Heart left ventricle (tissue), 16 donors: ENCODE data around the gene C12orf75. TPM values are rescaled to one million over a fixed set of nuclear protein-coding genes. Genes with fewer than 3 reads are reported as not detected.

Experiments
- ATAC-seq, 4 donors: fragments of 200-7000 bp; cut with Tn5 transposase; one replicate each; pipeline ENCODE4 v1.9.1; 2020 to 2022; ENCODE audit warnings: moderate library complexity in 4 of 4, mild to moderate bottlenecking in 3 of 4, moderate number of reproducible peaks in 1 of 4
- DNase-seq, 5 donors: peaks; one replicate each; pipeline ENCODE4 v3.0.0-alpha.2; 2020
- H3K27ac ChIP-seq, 12 donors: fragments of 200-600 bp; sonication (generic) in 4 of 12; one replicate each; pipeline versions ENCODE4 v1.5.0 to v1.8.0; 2016 to 2022; ENCODE audit warnings: mild to moderate bottlenecking in 2 of 12
- H3K27me3 ChIP-seq, 9 donors: fragments of 200-600 bp; sonication (generic) in 2 of 9; one replicate each; pipeline versions ENCODE4 v1.5.1 to v1.8.0; 2016 to 2022; ENCODE audit warnings: mild to moderate bottlenecking in 3 of 9
- H3K36me3 ChIP-seq, 9 donors: fragments of 200-600 bp; sonication (generic) in 2 of 9; one replicate each; pipeline versions ENCODE4 v1.5.0 to v1.8.0; 2018 to 2022; ENCODE audit warnings: mild to moderate bottlenecking in 2 of 9
- H3K4me1 ChIP-seq, 12 donors: fragments of 200-600 bp; sonication (generic) in 4 of 12; one replicate each; pipeline versions ENCODE4 v1.5.0 to v1.8.0; 2016 to 2022; ENCODE audit warnings: mild to moderate bottlenecking in 3 of 12
- H3K4me3 ChIP-seq, 12 donors: fragments of 200-600 bp; sonication (generic) in 4 of 12; one replicate each; pipeline versions ENCODE4 v1.5.0 to v1.8.0; 2017 to 2022; ENCODE audit warnings: mild to moderate bottlenecking in 9 of 12, moderate library complexity in 4 of 12
- H3K9me3 ChIP-seq, 12 donors: fragments of 200-600 bp; sonication (generic) in 4 of 12; one replicate each; pipeline versions ENCODE4 v1.5.0 to v1.8.0; 2016 to 2022; ENCODE audit warnings: mild to moderate bottlenecking in 1 of 12
- POLR2A ChIP-seq, 2 donors: fragments of 450-650 bp; IDR thresholded peaks; one replicate each; pipeline ENCODE4 v1.6.1; 2017; ENCODE audit warnings: antibody characterized with exemption in 2 of 2, mild to moderate bottlenecking in 2 of 2, moderate library complexity in 2 of 2
- WGBS, 4 donors: extraction: QIAGEN DNeasy Blood & Tissue Kit in 2 of 4; methylation state at CpG; one replicate each; pipeline versions ENCODE4 v1.1.5 to v1.1.7; 2013 to 2018; 5-methylcytosine and 5-hydroxymethylcytosine counted together
- intact Hi-C, 10 donors: fragments of 100-400 bp; cut with DNase I; formaldehyde crosslinking; loops; one replicate each; pipeline versions ENCODE4 v1.11.1 to v1.14.2; 2022
- polyA plus RNA-seq, 2 donors: library from polyadenylated mRNA; stranded (reverse); fragments of 200-250 nt; gene quantifications; one replicate each; pipeline ENCODE4 v1.2.3, GENCODE V29; 2013
- total RNA-seq, 9 donors: library from RNA; depleted of rRNA in 2 of 9; stranded (reverse); fragments of >200 nt in 2 of 9; fragmentation: NEBNext Ultra II Directional in 3 of 9; extraction: Animal tissue kit (Norgen Biotek cat#: 25700) in 3 of 9; gene quantifications; one replicate each; pipeline versions ENCODE4 v1.1.0 to v1.2.4, GENCODE V29; 2016 to 2023
- TF ChIP-seq, protein P1 (sequence below), 12 donors: fragments of 200-600 bp; sonication (generic) in 4 of 12; IDR thresholded peaks; one replicate each; pipeline versions ENCODE4 v1.5.0 to v1.8.0; 2018 to 2022; ENCODE audit warnings: antibody characterized with exemption in 12 of 12, mild to moderate bottlenecking in 5 of 12
- donor health status: ischemic (EF 13 %, LVEDD 7.1; RV severe dilation, severe dysfunction).
- donor health status: healthy with polysubstance abuse.
- donor health status: DM: no; HTN: yes; CAD: no.
- donor health status: DM: no; HTN: no; CAD: no.
- donor health status: ischemic (EF 25% LVEDD 6.9; RV normal size, moderate dysfunction).
- donor health status: ischemic (EF 25% LVEDD 5.7; RV mildly dilated, moderate dysfunction).
- donor health status: healthy.
- donor health status: DM: yes; HTN: yes; CAD: no.
- donor health status: ischemic (EF 35%, LVEDD 5.7; RV mildly dilated, moderate dysfunction).
- donor health status: nonischemic (EF 11% LVEDD 7.7; RV severe dilation, severe dysfunction).
- donor health status: DM: yes; HTN: yes; CAD: no.
- donor health status: PGD.
- donor health status: ischemic (EF 29% LVEDD 5.4; RV normal size, mild dysfunction).
- donor health status: nonischemic (EF 23%, LVEDD 6.1; RV moderate dilation, normal function).

C12orf75 gene
- total and polyA plus RNA-seq, 11 donors: 0.33 to 14.5 (median 1.4) TPM; not detected in 1

DNA sequence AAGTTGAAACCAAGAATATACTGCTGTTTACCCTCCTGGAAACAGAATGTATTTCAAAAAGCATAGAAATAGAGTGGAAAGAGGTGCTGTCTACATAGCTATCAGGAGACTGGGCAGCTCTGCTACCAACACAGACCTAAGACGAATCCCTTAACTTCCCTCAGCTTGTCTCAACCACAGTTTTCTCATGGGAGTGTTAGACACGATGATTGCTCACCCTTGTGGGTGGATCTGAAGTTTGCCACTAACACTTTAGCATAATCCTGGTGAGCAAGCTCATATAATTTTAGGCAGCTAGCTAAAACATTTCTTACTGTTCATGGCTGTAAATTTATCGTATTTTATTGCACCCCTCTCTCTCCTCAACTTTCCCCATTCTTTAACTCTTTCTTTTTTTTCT is 38.5 kb downstream of the C12orf75 start:
- H3K27me3 ChIP-seq: no peaks in the 10 kb centered on the region

DNA sequence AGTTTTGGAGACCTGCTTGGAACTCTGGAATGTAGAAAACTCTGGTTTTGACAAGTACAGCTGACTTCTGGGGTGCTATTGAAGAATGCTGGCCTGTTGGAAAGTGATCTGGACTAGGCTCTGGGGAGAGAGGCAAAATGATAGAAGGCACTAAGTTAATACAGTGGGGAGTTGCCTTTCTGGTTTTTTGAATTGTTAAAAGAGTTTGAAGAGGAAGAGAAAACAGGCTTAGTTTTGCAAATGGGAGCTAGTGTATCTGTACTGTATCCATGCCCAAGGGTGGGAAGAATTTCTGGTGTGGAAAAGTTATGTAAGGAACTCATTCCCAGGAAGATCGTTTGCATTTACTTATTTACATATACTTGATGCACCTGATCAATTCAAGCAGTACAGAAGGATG is 43.8 kb downstream of the C12orf75 start:
- Histone ChIP-seq H3K27ac (no peak overlapping the region), H3K9me3 (no peaks in the 10 kb centered on the region), H3K27me3 (peaks cover 0 to 4% (median 0%) of the 10 kb centered on the region in 9 donors), H3K36me3 (no peaks in the 10 kb centered on the region), H3K4me3 (no peak overlapping the region), H3K4me1 (no peaks in the 10 kb centered on the region)
- intact Hi-C loops: no loop called here
- no peak for TF ChIP-seq POLR2A (IDR thresholded peaks at IDR 0.05)
- TF ChIP-seq, protein P1, sequence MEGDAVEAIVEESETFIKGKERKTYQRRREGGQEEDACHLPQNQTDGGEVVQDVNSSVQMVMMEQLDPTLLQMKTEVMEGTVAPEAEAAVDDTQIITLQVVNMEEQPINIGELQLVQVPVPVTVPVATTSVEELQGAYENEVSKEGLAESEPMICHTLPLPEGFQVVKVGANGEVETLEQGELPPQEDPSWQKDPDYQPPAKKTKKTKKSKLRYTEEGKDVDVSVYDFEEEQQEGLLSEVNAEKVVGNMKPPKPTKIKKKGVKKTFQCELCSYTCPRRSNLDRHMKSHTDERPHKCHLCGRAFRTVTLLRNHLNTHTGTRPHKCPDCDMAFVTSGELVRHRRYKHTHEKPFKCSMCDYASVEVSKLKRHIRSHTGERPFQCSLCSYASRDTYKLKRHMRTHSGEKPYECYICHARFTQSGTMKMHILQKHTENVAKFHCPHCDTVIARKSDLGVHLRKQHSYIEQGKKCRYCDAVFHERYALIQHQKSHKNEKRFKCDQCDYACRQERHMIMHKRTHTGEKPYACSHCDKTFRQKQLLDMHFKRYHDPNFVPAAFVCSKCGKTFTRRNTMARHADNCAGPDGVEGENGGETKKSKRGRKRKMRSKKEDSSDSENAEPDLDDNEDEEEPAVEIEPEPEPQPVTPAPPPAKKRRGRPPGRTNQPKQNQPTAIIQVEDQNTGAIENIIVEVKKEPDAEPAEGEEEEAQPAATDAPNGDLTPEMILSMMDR (IDR thresholded peaks at IDR 0.05): no peak
- 88 to 96% (median 90%) methylated on average over 1 of the region's 1 CpG for WGBS, 4 donors
- DNase-seq (no peak), ATAC-seq (no peak)

More for the DNA sequence above, 38.5 kb downstream of the C12orf75 start:
- DNase-seq (no peak), ATAC-seq (no peak)
- Histone ChIP-seq H3K9me3 (no peaks in the 10 kb centered on the region), H3K36me3 (no peaks in the 10 kb centered on the region), H3K4me1 (no peaks in the 10 kb centered on the region), H3K27ac (no peak overlapping the region), H3K4me3 (no peak overlapping the region)
- WGBS, 4 donors: 61 to 64% (median 63%) methylated on average over 3 of the region's 3 CpGs
- TF ChIP-seq, protein P1 (IDR thresholded peaks at IDR 0.05): no peak
- no peak for TF ChIP-seq POLR2A (IDR thresholded peaks at IDR 0.05)
- intact Hi-C loops: no loop called here

DNA sequence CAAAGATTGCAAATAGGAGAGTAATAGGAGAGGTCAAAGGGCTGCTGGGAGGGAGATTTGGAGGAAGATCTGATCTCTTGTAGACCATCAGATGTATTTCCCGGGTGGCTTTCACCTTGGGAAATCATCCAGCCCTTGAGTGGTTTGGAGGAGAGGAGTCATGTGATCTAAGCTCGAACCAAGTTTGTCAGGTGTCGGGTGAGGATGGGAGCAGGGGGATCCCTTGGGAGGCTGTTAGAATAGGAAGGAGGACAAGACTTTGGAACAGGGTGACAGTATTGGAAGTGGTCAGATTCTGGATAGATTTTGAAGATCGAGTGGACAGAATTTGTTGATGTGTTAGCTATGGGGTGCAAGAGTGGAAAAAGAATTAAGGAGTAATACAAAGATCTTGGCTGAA is 46.6 kb downstream of the C12orf75 start:
- H3K9me3 ChIP-seq: no peaks in the 10 kb centered on the region
- no peaks in the 10 kb centered on the region for H3K36me3 ChIP-seq
- TF ChIP-seq, protein P1 (IDR thresholded peaks at IDR 0.05): no peak
- TF ChIP-seq POLR2A (IDR thresholded peaks at IDR 0.05): no peak
- 69 to 73% (median 72%) methylated on average over 4 of the region's 4 CpGs for WGBS, 4 donors
- no peaks in the 10 kb centered on the region for H3K4me1 ChIP-seq
- peaks cover 0 to 4% (median 0%) of the 10 kb centered on the region in 9 donors for H3K27me3 ChIP-seq
- no peak for ATAC-seq
- no peak for DNase-seq
- H3K27ac ChIP-seq: no peak overlapping the region
- intact Hi-C loops: no loop called here
- H3K4me3 ChIP-seq: no peak overlapping the region

DNA sequence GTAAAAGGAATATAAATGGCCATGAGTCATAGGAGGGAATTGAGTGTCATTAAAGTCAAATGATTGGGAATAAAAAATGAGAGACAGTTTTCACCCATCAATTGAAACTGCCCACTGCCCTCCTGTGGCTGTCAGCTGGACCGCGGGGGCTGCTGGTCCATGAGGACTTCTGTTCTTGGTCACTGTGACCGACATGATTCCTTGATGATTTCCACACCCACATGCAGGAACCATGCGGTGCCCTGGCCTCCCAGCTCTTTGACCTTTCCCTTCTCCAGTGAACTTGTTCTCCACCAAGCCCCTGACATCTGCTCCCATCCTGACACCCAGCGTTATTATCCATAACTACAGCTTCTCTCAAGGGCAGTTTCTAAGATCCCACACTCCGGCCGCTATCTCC is 48.4 kb downstream of the C12orf75 start:
- no peak for ATAC-seq
- H3K4me1 ChIP-seq: peaks cover 0 to 6% (median 0%) of the 10 kb centered on the region in 12 donors

More for the DNA sequence above, 48.4 kb downstream of the C12orf75 start:
- no peaks in the 10 kb centered on the region for H3K36me3 ChIP-seq
- H3K27ac ChIP-seq: no peak overlapping the region
- H3K9me3 ChIP-seq: no peaks in the 10 kb centered on the region
- intact Hi-C loops: no loop called here
- TF ChIP-seq, protein P1 (IDR thresholded peaks at IDR 0.05): peak in 1 of 12 donors; percentile 18
- no peak for TF ChIP-seq POLR2A (IDR thresholded peaks at IDR 0.05)
- H3K4me3 ChIP-seq: no peak overlapping the region
- WGBS, 4 donors: 79 to 84% (median 81%) methylated on average over 7 of the region's 7 CpGs
- no peak for DNase-seq
- peaks cover 0 to 4% (median 0%) of the 10 kb centered on the region in 9 donors for H3K27me3 ChIP-seq
